GM19455 (cell line): ENCODE measurements around the gene SCNN1A.

Experiments
- ATAC-seq: cut with Tn5 transposase; IDR thresholded peaks from one replicate; pipeline ENCODE4 v1.9.1; 2021; ENCODE audit not compliant: unreplicated experiment

Gene SCNN1A

GRCh38 chr12:6384499-6385436, 9.4 kb upstream of the SCNN1A start:
- ATAC-seq: no peak

DNA sequence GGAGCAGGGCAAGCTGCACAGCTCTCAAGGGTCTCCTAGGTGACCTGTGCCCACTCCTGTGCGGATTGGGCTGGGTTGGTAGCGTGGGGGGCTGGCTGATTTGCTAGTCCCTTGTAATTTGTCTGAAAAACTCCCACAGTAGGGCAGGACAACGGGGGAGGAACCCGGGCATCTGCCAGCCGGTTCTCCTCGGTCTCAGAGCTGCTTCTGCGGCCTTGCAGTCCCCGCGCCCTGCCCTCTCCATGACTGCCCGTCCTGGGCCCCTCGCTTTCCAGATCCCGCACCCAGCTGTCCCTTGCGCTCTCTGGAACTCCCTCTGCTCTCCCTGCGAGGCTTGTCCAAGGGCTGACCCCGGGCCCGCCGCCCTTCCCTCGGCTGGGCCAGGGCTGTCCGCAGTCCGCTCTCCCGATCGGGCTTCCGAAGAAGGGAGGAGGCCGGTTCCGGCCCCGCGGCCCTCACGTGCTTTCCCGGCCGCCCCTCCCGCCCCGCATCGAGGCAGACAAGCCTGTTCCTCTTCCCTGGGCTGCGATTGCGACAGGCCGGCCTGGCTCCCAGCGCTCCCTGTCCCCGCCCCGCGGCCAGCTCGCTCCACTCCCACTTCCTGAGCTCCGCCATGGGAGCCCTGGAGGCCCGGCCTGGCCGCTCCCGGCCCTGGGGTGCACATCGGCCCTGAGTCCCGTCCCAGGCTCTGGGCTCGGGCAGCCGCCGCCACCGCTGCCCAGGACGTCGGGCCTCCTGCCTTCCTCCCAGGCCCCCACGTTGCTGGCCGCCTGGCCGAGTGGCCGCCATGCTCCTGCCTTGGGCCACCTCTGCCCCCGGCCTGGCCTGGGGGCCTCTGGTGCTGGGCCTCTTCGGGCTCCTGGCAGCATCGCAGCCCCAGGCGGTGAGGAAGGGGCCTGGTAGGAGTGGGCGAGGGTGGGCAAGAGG, 8.5 kb upstream of the SCNN1A start, which contains the start of gene LTBR:
Gene LTBR (plus strand): TSS at position 591 of the 927 bp plus-strand sequence. CDS start 197 bp downstream, at position 788.
- ATAC-seq: no peak

DNA sequence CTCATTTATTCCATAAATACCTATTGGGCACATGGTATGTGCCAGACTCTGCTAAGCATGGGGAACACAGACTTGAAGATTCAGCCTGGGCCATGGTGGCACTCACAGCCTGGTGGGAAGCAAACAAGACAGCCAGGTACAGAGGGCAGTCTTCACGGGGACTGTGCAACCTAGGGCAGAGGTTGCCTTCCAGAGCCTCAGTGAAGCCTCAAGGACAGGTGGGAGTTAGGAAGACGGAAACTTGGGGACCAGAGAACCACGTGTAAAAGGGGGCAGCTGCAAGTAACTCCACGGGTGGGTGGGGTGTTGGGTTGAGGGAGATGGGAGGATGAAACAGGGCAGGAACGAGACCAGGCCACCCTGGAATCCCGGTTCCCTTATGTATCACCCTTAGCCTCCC, 7.6 kb upstream of the SCNN1A start:
- ATAC-seq: no peak

DNA sequence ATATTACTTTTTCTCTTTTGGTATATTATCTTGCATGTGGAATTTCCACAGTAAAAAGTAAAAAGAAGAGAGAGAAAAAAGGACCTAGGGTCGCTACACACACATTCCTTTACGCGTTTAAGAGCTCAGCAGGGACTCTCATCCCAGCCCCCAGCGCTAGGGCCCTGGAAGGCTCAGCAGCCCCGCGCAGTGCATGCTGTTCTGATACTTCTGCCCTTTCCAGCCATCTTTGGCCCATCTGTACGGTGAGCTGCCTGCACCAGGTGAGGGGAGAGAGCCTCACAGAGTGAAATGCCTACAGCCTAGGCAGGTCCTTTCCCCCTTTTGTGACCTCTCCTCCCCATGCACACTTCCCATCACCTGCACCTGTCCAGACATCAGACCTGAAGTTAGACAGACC, 7.0 kb upstream of the SCNN1A start:
- ATAC-seq: no peak

DNA sequence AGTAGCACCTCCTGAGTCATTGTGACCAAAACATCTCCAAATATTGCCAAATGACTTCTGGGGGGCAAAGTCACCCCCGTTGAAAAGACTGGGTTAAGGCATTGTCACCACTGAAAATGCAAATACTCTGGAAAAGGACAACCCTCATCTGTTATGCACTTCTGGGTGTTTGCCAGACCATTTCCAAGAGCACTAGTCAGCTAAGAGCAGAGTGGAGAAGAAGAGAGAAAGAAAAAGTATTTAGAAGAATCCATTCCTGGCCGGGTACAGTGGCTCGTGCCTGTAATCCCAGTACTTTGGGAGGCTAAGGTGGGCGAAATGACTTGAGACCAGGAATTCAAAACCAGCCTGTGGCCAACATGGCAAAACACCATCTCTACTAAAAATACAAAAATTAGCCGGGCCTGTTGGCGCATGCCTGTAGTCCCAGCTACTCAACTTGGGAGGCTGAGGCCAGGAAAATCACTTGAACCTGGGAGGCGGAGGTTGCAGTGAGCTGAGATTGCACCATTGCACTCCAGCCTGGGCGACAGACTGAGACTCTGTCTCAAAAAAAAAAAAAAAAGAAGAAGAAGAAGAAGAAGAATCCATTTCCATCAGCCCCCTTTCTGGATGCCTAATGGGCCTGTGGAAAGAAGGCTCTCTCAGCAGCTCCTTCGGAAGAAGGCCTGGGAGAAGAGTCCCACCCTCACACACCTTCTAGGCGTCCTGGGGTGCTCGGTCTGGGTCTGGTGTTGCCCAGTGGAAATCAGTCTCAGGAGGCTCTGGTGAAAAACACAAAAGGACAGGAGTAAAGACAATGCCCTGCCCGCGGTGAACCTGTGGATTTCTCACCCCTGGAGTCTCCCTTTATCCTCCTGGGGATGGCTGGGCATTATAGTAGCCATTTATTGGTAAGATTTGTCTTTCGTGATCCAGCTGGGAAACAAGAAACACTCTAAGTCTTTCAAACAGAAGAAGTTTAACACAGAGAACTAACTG, 5.1 kb upstream of the SCNN1A start:
- no peak for ATAC-seq

- ATAC-seq: no peak
These were observed 3.5 kb upstream of the SCNN1A start for GRCh38 chr12:6378709-6379472.

DNA sequence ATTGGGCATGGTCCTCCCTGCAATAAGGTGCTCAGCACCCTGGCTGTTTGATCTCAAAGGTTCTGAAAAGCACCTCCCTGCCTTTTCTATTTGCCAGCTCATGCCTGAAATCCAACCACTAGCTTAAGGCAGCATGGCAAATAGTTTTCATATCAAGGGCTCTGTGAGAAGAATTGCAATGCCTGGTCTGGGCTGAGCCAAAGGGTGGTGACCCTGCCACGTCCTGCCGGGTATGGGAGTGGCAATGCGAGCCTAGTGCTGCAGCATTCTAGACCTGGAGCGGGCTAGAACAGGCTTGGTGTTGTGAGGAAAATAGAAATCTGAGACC, 2.3 kb upstream of the SCNN1A start:
- no peak for ATAC-seq

GRCh38 chr12:6376870-6377666, 1.7 kb upstream of the SCNN1A start:
- ATAC-seq: no peak

GRCh38 chr12:6376079-6376869, 911 bp upstream of the SCNN1A start:
- ATAC-seq: no peak

DNA sequence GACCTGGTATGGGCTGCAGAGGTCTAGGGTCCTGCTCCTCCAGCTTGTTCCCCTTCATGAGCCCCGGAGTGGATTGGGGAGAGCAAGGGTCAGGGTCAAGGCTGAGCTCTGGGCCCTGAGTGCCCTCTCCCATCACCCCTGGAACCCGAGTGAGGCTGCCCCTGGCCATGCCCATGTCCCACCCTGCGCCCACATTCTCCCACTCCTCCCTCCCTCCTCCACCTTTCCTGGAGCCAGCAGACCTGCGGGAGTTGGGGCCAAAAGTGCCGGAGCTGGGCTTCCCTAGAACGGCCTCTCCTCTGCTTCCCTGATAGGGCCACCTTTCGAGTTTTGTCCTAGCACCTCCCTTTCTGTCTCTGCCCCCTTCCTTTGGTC, 590 bp downstream of the SCNN1A start:
- ATAC-seq: no peak

GRCh38 chr12:6374028-6374785, 1.2 kb downstream of the SCNN1A start:
- no peak for ATAC-seq

DNA sequence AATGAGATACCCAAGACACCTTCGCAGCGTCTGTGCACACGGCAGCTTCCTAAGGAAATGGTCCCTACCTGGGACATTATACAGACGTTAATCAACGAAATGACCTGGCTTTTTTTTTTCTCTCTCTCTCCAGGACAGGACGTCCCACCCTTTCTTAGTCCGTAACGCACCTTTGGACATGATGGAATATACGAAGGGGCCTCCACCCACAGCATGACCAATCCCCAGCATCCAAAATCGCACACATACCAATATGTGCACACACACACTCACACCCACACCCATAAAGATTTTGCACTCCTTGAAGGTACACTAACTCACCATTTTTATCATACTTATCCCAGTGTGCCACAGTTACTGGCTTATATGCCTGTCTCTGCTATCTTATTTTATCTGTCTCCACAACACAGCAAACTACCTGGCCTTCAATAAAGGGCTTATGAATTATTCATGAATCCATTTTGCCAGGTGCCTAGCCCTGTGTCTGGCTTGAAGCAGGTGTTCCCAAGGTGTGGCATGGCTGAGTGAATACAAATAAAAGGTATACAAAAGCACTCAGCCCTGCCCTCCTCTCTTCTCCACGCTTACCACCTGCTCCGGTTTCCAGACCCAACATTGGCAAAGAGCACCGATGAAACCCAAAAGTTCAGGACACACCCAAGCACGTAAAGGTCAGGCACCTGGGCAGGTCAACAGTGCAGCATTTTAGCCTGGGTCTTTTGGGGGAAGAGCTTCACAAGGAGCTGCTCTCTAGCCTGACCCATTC, 2.2 kb downstream of the SCNN1A start:
- no peak for ATAC-seq

DNA sequence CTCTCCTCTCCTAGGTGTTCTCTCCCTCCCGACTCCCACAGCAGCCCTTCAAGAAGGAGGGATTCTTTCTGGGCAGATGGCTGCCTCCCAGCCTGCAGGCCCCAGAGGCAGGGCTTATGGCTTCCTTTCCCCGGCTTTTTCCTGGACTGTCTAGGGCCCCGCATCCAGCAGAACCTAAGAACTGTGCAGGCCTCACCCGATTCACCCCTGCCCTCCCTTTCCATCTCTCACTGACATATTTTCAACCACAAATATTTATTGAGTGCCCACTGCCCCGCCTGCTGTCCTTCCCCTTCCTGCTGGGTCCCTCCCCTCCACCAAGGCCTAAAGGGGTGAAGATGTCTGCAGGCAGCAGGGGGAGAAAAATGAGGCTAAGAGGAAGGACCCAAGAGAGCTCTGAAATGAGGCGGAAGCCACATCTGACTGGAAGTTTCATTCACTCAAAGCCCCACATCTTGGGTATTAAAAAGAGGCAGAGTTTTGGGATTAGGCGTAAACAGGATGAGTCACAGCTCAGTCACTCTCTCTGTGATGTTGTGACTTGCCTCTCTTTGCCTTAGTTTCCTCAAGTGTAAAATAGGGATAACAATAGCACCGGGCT, 2.9 kb downstream of the SCNN1A start:
- ATAC-seq: no peak

DNA sequence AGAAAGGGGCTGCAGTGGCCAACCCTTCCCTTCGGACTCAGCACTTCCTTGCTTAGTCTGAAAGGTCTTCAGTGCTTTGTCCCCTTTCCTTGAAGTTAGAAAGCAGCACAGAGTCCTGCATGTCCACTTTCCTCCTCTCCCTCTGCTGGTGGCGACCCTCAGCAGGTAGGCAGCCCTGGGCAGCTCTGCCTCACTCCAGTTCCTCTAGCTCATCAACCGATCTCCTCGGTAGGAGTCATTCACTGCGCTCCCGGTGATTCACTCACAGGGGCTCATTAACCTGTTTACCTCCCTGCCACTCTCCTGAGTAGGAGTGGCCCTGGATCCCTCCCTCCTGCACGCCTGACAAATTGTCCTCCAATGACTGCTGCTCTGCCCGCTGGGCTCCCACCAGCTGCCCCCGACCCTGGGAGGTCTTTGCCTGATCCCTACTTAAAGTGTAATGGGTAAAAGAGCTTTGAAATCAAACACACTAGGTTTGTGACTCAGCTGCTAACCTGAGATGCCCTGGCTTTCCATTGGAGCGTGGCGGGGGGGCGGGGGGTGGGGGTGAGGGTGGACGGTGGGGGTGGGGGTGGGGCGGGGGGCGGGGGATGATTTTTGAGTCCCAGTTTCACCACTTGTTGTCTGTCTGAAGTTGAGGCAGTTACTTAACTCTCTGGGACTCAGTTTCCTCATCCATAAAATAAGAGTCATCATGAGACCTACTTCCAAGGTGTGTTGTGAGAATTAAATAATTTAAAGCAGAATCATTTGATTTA, 4.2 kb downstream of the SCNN1A start:
- no peak for ATAC-seq

GRCh38 chr12:6370576-6370935, 4.8 kb downstream of the SCNN1A start:
- no peak for ATAC-seq
